Measurements from ENCODE around the gene CAPN5.
"Not testable (repeated sequence)": the region's sequence is repeated elsewhere in the genome, so short reads cannot be mapped to it uniquely, and the experiment has no call there.

The CAPN5 gene

GRCh38 chr11:77066229-77067042, at the start of gene CAPN5:
Gene CAPN5, plus strand, starts transcription at chr11:77066971. Its CDS starts 17,916 bp downstream, at chr11:77084887.
- peak; percentile 90 for DNase-seq

- not testable (repeated sequence) for DNase-seq
Observed at GRCh38 chr11:77018396-77018924, 48.3 kb upstream of the CAPN5 start.

GRCh38 chr11:77019976-77020595, 46.7 kb upstream of the CAPN5 start:
- DNase-seq: no peak

GRCh38 chr11:77020734-77021133, 46.0 kb upstream of the CAPN5 start:
- no peak for DNase-seq

GRCh38 chr11:77024745-77025144, 42.0 kb upstream of the CAPN5 start:
- DNase-seq: no peak

- DNase-seq: no peak
Observed at GRCh38 chr11:77026221-77026620, 40.5 kb upstream of the CAPN5 start.

GRCh38 chr11:77026743-77027142, 40.0 kb upstream of the CAPN5 start:
- DNase-seq: no peak

- DNase-seq: no peak
Observed at GRCh38 chr11:77027275-77027674, 39.5 kb upstream of the CAPN5 start.

- DNase-seq: no peak
Observed at GRCh38 chr11:77029829-77030228, 36.9 kb upstream of the CAPN5 start.

- DNase-seq: no peak
Observed at GRCh38 chr11:77030834-77031414, 35.8 kb upstream of the CAPN5 start.

GRCh38 chr11:77031599-77031998, 35.2 kb upstream of the CAPN5 start:
- no peak for DNase-seq

- no peak for DNase-seq
Observed at GRCh38 chr11:77035039-77035438, 31.7 kb upstream of the CAPN5 start.

GRCh38 chr11:77035580-77035979, 31.2 kb upstream of the CAPN5 start:
- no peak for DNase-seq

- DNase-seq: no peak
Observed at GRCh38 chr11:77036398-77036797, 30.4 kb upstream of the CAPN5 start.

GRCh38 chr11:77037057-77037456, 29.7 kb upstream of the CAPN5 start:
- no peak for DNase-seq

GRCh38 chr11:77038029-77038824, 28.5 kb upstream of the CAPN5 start:
- no peak for DNase-seq

GRCh38 chr11:77038825-77039326, 27.9 kb upstream of the CAPN5 start:
- no peak for DNase-seq

- peak; percentile 43 for DNase-seq
Observed at GRCh38 chr11:77039491-77040400, 27.0 kb upstream of the CAPN5 start.

- no peak for DNase-seq
Observed at GRCh38 chr11:77040401-77040777, 26.4 kb upstream of the CAPN5 start.

GRCh38 chr11:77040889-77041288, 25.9 kb upstream of the CAPN5 start:
- no peak for DNase-seq

- no peak for DNase-seq
Observed at GRCh38 chr11:77042111-77042726, 24.6 kb upstream of the CAPN5 start.
